MM.1S (cell line): ENCODE measurements around the gene TOX2.

ENCODE experiments used
- EZH2 ChIP-seq: fragments of 300-600 bp; sonication (generic); optimal IDR thresholded peaks from 2 replicates; pipeline ENCODE3; 2017; ENCODE audit warnings: low read depth, mild to moderate bottlenecking, antibody characterized with exemption, low read length, mixed read lengths
- TF ChIP-seq, protein P1 (sequence below): fragments of 300-600 bp; sonication (generic); IDR thresholded peaks from 2 replicates; pipeline ENCODE4 v1.5.1; 2016; ENCODE audit warnings: antibody characterized with exemption, low read length, mixed read lengths

DNA sequence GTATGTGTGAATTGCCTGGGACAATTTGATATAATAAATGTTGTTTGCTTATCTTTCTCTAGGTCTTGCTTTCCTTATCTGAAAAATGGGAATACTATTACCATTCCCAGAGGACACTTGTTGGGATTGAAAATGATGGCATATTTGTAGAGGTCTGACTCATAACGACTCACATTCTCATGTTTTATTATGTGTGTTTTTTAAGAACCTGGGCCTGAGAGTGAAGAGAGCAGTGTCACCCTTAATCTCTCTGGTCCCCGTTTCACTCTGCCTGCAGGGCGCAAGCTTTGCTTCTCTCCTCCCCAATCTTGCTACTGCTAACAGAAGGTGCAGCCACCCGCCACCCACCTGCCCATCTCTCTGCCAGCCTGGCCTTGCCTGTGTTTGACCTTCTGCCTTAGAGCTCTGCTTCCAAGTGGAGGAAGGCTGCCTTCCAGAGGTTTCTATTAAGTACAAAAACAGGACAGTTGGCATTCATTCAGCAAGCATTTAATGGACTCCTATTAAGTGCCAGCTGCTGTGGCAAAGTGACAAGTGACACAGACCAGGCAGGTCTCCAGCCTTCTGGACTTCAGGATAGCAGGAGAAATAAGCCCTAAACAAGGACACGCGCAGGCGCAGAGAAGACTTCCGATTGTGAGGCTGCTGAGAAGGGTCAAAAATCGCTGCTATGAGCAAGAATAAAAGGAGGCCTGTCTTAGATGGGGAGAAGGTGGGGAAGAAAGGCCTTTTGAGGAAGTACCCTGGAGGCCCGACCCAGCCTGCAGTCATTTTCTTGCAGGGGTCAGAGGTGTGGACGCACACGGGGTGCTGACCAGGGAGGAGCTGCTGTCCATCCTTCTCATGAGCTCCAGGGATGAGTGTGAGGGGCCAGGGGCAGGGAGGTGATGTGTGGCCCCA is 159.8 kb downstream of the TOX2 start:
- TF ChIP-seq, protein P1, sequence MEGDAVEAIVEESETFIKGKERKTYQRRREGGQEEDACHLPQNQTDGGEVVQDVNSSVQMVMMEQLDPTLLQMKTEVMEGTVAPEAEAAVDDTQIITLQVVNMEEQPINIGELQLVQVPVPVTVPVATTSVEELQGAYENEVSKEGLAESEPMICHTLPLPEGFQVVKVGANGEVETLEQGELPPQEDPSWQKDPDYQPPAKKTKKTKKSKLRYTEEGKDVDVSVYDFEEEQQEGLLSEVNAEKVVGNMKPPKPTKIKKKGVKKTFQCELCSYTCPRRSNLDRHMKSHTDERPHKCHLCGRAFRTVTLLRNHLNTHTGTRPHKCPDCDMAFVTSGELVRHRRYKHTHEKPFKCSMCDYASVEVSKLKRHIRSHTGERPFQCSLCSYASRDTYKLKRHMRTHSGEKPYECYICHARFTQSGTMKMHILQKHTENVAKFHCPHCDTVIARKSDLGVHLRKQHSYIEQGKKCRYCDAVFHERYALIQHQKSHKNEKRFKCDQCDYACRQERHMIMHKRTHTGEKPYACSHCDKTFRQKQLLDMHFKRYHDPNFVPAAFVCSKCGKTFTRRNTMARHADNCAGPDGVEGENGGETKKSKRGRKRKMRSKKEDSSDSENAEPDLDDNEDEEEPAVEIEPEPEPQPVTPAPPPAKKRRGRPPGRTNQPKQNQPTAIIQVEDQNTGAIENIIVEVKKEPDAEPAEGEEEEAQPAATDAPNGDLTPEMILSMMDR: no peak
- no peak for TF ChIP-seq EZH2
